GM21367 (cell line): ENCODE results near the gene ENTPD6.

Experiments used
- ATAC-seq: cut with Tn5 transposase; IDR thresholded peaks from one replicate; pipeline ENCODE4 v1.9.1; 2021; ENCODE audit not compliant: unreplicated experiment

ENTPD6 gene

DNA sequence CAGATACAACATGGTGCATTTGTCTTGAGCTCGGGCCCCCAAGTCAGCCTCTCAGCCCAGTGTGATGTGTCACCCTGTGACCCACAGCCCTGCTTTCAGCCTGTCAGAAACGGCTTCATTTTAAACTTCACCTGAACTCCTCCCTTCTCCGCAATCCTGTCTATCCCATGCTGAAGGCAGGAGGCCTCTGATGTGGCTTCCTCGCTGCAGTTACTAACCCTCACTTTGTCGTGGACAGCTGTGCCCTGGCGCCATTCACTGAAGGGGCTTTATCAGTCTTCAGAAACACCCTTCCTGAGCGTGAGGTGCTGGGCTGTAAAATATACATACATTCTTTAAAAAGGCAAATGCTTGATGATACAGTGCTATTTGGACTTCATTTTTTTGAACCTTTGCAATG is 7.9 kb upstream of the ENTPD6 start:
- ATAC-seq, result no peak

- no peak for ATAC-seq
Measured at GRCh38 chr20:25188218-25188617, 7.3 kb upstream of the ENTPD6 start.

DNA sequence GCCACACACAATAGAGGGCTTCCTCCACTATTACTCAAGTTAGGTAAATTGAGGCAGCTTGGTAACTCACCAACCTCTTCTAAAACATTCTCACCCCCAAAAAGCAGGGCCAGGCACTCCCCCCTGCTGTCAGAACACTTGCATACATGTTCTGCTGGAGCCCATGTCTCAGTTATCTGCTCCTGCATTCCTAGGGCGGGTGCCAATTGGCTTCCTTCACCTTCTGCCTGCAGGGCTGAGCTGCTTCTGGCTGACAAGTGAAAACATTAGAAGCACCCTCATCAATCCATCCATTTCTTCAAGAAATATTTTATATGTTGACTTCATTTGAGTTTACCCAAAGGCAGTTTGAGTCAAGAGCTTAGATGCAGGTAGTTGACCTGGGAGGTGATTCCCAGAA is 4.5 kb upstream of the ENTPD6 start:
- no peak for ATAC-seq

GRCh38 chr20:25191689-25192088 is 3.8 kb upstream of the ENTPD6 start:
- no peak for ATAC-seq

DNA sequence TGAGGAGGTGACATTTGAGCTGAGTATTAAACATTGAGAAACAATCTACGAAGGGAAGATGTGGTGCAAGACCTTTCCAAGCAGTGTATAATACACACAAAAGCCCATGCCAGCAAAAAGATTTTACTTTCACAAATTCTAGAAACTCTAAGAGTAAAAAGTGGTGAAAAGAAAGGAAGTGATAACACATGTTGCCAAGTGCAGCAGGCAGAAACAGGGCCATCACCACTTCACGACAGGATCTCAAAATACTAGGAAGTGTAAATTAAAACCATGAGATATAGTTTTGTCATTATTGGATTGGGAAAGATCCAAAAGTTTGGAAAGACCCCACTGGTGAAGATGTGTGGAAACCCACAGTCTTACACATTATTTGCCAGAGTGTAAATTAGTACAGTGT is 1.7 kb upstream of the ENTPD6 start:
- ATAC-seq, result no peak

DNA sequence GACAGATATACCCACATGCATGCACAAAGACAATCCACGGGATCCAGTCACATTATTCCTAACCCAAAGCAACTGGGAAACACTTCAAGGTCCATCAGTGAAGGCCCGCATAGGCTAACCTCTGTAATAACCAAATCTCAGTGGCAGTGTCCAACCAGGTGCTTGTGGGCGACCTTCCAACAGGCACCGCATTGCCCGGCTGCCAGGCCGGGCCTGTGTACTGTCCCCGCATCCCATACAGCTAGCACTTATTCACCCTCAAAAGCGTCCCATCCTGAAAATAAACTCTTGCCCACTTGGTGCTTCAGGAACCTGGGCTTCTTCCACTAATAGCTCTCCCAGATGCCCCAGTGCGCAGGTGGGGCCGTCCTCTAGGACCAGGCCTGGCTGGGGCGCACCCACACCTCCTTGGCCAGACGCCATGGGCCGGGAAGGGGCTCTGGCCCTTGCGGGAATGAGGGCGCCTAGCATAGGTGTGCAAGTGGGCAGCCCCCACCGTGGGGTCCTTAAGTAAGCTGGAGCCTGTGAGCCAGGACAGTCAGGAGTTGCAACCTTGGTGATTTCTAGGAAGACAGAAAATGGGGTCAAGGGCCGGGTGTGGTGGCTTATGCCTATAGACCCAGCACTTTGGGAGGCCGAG is 1.1 kb upstream of the ENTPD6 start:
- ATAC-seq, result no peak

DNA sequence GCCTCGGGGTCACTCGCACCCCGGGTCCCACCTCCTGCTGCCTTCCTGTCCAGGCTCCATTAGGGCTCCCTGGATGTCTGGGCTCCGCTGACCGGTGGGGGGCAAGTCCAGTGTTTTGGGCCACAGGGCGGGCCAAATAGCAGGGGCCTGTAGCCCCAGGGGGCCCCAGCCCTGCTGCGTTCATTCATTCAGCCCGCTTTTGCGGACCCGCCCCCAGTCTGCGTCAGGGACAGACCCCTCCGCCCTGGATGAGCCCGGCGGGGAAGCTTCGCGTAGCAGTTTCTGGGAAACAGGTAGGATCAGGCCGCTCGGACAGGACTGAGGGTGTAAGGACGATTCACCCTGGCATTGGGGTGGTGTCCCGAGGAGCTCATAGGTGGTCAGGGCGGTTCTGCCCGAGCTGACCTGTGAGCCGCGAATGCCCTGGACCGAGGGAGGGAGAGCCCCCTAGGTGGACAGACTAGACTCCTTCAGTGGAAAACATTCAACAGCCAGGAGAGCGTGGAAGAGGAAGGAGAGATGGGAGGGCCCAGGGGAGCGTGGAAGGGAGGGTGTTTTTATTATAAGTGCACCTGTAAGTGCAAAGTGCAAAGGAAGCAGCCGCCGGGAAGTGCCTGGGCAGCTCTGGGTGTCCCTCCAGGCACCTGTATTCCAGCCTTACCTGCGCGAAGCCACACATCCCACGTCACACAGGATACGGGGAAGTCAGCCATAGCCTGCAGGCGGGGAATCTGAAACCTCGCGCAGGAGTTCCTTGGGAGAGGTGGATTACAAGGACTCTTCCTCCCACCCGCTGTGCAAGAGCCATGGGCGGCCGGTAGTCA is 662 bp downstream of the ENTPD6 start:
- ATAC-seq, result peak; percentile 15

- no peak for ATAC-seq
Measured at GRCh38 chr20:25196786-25197120, 1.2 kb downstream of the ENTPD6 start.

DNA sequence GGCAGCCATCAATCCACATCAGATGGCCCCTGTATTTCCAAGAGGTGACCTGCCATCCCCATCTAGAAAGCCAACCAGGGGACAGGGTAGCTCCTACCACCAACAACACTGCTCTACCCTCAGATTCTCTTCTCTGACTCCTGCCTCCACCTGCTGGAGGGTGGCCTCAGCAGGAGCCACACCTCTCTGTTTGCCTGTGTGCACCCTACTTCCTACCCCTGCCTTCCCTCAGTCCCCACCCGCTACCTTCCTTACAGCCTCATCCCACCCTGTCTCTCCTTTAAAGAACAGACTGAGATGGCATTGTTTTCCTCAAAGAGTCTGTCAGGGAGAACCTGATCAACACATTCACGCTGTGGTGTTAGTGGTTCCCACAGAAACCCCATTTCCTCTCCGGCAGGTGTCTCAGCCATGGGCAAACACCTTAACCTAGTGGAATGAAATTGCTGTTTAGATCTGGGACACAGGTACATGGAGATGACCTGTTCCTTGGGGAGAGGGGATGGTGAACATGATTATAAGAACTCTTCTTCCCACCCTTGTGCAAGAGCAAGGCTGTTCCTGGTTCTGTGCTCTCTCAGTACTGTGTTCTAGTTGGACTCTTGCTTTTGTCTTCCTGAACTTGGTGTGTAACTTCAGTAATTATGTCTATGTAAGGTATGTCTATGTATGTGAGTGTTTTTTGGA is 1.8 kb downstream of the ENTPD6 start:
- ATAC-seq, result no peak

GRCh38 chr20:25197870-25198190 is 2.3 kb downstream of the ENTPD6 start:
- no peak for ATAC-seq

- ATAC-seq, result no peak
Measured at GRCh38 chr20:25198663-25199383, 3.3 kb downstream of the ENTPD6 start.

GRCh38 chr20:25199473-25200260 is 4.2 kb downstream of the ENTPD6 start:
- ATAC-seq, result no peak

DNA sequence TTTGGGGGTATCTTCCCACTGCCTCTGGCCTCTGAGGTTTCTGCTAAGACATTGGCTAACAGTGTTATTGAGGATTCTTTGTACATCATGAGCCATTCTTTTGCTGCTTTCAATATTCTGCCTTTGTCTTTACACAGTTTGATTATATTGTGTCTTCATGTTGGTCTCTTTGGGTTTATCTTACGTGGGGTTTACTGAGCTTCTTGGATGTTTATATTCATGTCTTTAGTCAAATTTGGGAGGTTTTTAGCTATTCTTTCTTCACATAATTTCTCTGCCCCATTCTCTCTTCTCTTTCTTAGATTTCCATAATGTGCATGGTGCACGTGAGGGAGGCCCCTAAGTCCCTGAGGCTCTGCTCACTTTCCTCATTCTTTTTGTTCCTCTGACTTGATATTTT is 7.6 kb downstream of the ENTPD6 start:
- no peak for ATAC-seq

GRCh38 chr20:25203871-25204320 is 8.4 kb downstream of the ENTPD6 start:
- ATAC-seq, result no peak

GRCh38 chr20:25204550-25205276 is 9.2 kb downstream of the ENTPD6 start:
- ATAC-seq, result no peak

- no peak for ATAC-seq
Measured at GRCh38 chr20:25205277-25206062, 10.0 kb downstream of the ENTPD6 start.

- no peak for ATAC-seq
Measured at GRCh38 chr20:25206063-25206403, 10.5 kb downstream of the ENTPD6 start.

GRCh38 chr20:25206548-25206947 is 11.0 kb downstream of the ENTPD6 start:
- no peak for ATAC-seq

DNA sequence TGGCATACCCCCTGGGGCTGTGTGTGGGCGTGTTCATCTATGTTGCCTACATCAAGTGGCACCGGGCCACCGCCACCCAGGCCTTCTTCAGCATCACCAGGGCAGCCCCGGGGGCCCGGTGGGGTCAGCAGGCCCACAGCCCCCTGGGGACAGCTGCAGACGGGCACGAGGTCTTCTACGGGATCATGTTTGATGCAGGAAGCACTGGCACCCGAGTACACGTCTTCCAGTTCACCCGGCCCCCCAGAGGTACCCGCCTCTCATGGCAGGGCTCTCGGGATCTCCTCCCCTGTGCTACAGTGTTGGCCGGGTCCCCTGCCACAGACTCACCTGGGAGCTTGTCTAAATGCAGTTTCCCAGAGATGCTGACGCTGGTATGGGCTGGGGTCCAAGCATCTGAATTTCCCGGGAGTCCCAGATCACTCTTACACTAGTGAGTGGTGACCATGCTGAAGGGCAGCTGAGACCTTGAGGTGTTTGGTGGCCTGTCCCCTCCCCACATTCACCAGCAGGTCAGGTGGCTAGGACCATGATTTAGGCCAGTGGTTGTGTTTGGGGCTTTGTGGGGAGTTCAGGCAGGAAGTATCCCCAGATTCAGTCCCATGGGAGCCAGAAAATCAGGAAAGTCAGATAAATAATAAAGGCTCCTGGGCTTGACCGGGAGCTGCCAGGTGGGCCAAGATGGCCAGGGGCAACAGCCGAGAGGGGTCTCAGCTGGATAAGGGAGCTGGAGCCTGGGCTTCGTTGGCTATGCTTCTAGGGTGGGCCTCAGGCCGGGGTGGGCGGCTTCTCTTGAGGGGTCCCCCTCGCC is 11.8 kb downstream of the ENTPD6 start:
- no peak for ATAC-seq
